ENCODE measurements around the gene CERCAM.

Gene CERCAM

DNA sequence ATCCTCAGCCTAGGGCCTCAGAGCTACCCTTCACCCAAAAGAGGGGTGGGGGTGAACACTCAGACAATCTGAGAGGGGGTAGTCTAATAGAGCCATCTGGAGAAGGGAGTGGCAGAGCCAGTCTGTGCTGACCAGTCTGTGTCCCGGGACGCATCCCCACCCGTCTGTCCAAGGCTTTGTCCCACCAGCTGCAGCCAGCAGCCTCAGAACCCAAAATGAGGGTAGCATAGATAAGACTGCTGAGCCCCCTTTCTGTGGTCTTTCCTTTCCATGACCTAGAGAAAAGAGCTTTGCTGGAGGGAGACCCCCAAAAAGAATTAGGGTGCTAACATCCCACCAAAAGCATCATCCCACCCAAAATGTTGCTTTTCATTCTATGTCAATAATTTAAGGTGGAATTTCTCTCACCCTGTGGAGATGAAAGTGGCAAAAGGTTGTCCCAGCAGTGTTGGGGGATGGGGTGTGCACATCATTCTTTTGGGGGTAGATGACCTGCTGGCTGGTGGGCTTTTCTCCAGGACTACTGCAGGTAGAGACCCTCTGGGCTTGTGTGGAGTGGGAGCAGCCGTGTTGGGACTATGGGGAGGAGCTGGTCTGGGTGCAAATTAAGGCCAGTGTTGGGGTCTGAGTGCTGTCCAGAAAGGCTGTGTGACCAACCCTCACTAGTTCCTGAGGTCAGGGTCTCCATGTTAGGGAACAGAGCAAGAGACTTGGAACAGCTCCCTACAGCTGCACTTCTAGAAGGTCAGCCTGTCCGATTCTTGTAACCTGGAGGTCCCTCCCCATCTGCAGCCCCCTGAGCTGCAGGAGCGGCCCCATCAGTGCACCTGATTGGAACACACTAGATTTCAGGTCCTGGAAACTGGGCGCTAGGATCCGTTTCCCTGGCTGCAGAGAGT lies 29.6 kb upstream of the CERCAM start:
- H3K36me3 ChIP-seq (replicated peaks): peaks cover 21% of the 10 kb centered on the region
- DNase-seq: no peak
- in situ Hi-C loops (cut with HindIII; ENCODE audit: low pct_ligation_motif_present, low sequenced_read_pairs): no loop called here
- no peak overlapping the region for H3K27ac ChIP-seq
- TF ChIP-seq, protein P1, sequence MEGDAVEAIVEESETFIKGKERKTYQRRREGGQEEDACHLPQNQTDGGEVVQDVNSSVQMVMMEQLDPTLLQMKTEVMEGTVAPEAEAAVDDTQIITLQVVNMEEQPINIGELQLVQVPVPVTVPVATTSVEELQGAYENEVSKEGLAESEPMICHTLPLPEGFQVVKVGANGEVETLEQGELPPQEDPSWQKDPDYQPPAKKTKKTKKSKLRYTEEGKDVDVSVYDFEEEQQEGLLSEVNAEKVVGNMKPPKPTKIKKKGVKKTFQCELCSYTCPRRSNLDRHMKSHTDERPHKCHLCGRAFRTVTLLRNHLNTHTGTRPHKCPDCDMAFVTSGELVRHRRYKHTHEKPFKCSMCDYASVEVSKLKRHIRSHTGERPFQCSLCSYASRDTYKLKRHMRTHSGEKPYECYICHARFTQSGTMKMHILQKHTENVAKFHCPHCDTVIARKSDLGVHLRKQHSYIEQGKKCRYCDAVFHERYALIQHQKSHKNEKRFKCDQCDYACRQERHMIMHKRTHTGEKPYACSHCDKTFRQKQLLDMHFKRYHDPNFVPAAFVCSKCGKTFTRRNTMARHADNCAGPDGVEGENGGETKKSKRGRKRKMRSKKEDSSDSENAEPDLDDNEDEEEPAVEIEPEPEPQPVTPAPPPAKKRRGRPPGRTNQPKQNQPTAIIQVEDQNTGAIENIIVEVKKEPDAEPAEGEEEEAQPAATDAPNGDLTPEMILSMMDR (IDR thresholded peaks at IDR 0.05; ENCODE audit: low read depth, low read length, missing control alignments): no peak
- peaks cover 23% of the 10 kb centered on the region for H3K27me3 ChIP-seq (replicated peaks)
- no peak overlapping the region for H3K4me3 ChIP-seq (ENCODE audit: low read depth, low read length)

DNA sequence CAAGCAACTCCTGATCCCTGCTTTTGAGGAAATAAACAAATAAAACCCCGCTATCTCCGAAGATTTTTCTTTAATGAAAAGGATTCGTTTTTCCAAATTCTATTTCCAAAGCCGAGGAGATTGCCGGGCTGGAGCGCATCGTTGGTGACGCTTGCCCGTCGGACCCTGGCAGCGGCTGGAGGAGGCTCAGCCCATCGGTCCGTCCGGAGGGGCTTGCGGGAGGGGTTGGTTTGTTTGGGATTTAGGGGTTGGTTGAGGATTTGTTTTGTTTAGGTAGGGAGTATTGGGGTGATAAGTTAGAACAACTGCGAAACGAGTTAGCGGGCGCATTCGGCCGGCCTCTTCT lies 28.7 kb upstream of the CERCAM start:
- Histone ChIP-seq H3K27me3 (replicated peaks) (peaks cover 31% of the 10 kb centered on the region), H3K27ac (no peak overlapping the region), H3K4me3 (ENCODE audit: low read depth, low read length) (no peak overlapping the region), H3K36me3 (replicated peaks) (peaks cover 17% of the 10 kb centered on the region)
- TF ChIP-seq, protein P1 (IDR thresholded peaks at IDR 0.05; ENCODE audit: low read depth, low read length, missing control alignments): no peak
- in situ Hi-C loops (cut with HindIII; ENCODE audit: low pct_ligation_motif_present, low sequenced_read_pairs): no loop called here
- no peak for DNase-seq

GRCh38 chr9:128392302-128393144 lies 28.1 kb upstream of the CERCAM start:
- DNase-seq: no peak
- in situ Hi-C loops (cut with HindIII; ENCODE audit: low pct_ligation_motif_present, low sequenced_read_pairs): no loop called here
- peaks cover 37% of the 10 kb centered on the region for H3K27me3 ChIP-seq (replicated peaks)
- no peak overlapping the region for H3K27ac ChIP-seq
- no peak overlapping the region for H3K4me3 ChIP-seq (ENCODE audit: low read depth, low read length)
- TF ChIP-seq, protein P1 (IDR thresholded peaks at IDR 0.05; ENCODE audit: low read depth, low read length, missing control alignments): no peak
- H3K36me3 ChIP-seq (replicated peaks): peaks cover 13% of the 10 kb centered on the region

DNA sequence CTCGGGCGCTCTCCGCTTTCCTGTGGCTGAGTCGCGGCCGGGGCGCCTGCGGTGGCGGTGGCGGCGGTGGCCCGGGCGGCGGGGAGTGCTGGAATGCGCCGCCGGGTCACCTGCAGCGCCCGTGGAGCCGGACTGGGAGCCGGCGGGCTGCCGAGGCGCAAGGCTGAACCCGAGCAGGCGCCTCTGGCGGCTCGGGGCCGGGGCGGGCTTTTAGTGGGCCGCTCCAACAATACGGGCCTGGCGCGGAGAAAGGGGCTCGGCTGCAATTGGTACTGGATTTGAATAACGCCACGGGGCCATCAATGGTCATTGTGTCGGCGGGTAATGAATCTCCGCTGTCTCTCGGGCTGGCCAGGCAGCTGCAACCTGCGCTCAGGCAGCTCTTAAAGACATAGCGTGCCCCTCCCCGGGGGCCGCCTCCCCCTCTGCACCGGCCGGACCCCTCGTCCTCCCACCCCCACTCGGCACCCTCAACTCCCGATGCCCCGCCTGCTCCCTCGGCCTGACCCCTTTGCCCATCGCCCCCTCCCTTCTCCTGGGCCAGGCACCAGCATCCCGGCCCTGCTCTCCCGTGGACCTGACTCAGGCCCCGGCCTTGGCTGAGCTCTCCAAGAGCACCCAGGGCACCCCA lies 27.4 kb upstream of the CERCAM start:
- in situ Hi-C loops (cut with HindIII; ENCODE audit: low pct_ligation_motif_present, low sequenced_read_pairs): no loop called here
- H3K36me3 ChIP-seq (replicated peaks): peaks cover 8% of the 10 kb centered on the region
- no peak overlapping the region for H3K27ac ChIP-seq

GRCh38 chr9:128393970-128394369 lies 26.7 kb upstream of the CERCAM start:
- Histone ChIP-seq H3K36me3 (replicated peaks) (peaks cover 6% of the 10 kb centered on the region), H3K27me3 (replicated peaks) (peaks cover 40% of the 10 kb centered on the region), H3K27ac (no peak overlapping the region), H3K4me3 (ENCODE audit: low read depth, low read length) (no peak overlapping the region)
- in situ Hi-C loops (cut with HindIII; ENCODE audit: low pct_ligation_motif_present, low sequenced_read_pairs): no loop called here
- no peak for DNase-seq
- TF ChIP-seq, protein P1 (IDR thresholded peaks at IDR 0.05; ENCODE audit: low read depth, low read length, missing control alignments): no peak

More for the DNA sequence above, 27.4 kb upstream of the CERCAM start:
- peaks cover 40% of the 10 kb centered on the region for H3K27me3 ChIP-seq (replicated peaks)
- TF ChIP-seq, protein P1 (IDR thresholded peaks at IDR 0.05; ENCODE audit: low read depth, low read length, missing control alignments): no peak
- no peak for DNase-seq
- H3K4me3 ChIP-seq (ENCODE audit: low read depth, low read length): no peak overlapping the region
